HepG2 (cell line): ENCODE measurements around the gene HES2. TPM values are rescaled to one million over a fixed set of nuclear protein-coding genes. Genes with fewer than 3 reads are reported as not detected.
A peak's percentile ranks its signal among the peaks of the same experiment; 100 is the strongest.

Source experiments
- AGO1 ChIP-seq: fragments of 200-400 bp; formaldehyde crosslinking; IDR thresholded peaks from 2 replicates; pipeline ENCODE4 v1.6.1; 2017; ENCODE audit warnings: mild to moderate bottlenecking, low read depth, low read length, moderate library complexity; ENCODE audit not compliant: poor library complexity, severe bottlenecking
- ARHGAP35 ChIP-seq: sonication (generic); formaldehyde crosslinking; IDR thresholded peaks from 2 replicates; pipeline ENCODE4 v1.9.0; 2022; ENCODE audit warnings: mild to moderate bottlenecking, inconsistent platforms, moderate library complexity, missing genetic modification reagents, borderline replicate concordance
- ETS1 ChIP-seq: sonication (generic); formaldehyde crosslinking; IDR thresholded peaks from 2 replicates; pipeline ENCODE4 v1.4.0; 2020; ENCODE audit warnings: missing genetic modification reagents
- FOXP4 ChIP-seq: sonication (generic); formaldehyde crosslinking; IDR thresholded peaks from 2 replicates; pipeline ENCODE4 v1.4.0; 2020; ENCODE audit warnings: missing genetic modification reagents
- HIC2 ChIP-seq: sonication (generic); formaldehyde crosslinking; IDR thresholded peaks from 2 replicates; pipeline ENCODE4 v1.9.0; 2022; ENCODE audit warnings: low read depth, missing genetic modification reagents
- KLF6 ChIP-seq: IDR thresholded peaks from 2 replicates; pipeline ENCODE4 v1.8.0; 2016; ENCODE audit warnings: missing biosample characterization, missing genetic modification reagents
- NR0B2 ChIP-seq: sonication (generic); formaldehyde crosslinking; IDR thresholded peaks from 2 replicates; pipeline ENCODE4 v1.4.0; 2020; ENCODE audit warnings: mild to moderate bottlenecking, missing genetic modification reagents
- RBFOX2 ChIP-seq: fragments of 200-400 bp; formaldehyde crosslinking; IDR thresholded peaks from 2 replicates; pipeline ENCODE4 v1.6.1; 2017; ENCODE audit warnings: low read depth, mild to moderate bottlenecking, low read length
- TEAD3 ChIP-seq: optimal IDR thresholded peaks from 2 replicates; pipeline ENCODE3; 2016; ENCODE audit warnings: borderline replicate concordance
- TIGD3 ChIP-seq: sonication (generic); formaldehyde crosslinking; IDR thresholded peaks from 2 replicates; pipeline ENCODE4 v1.5.1; 2020; ENCODE audit warnings: mild to moderate bottlenecking, missing genetic modification reagents, borderline replicate concordance
- ZFY ChIP-seq: sonication (generic); formaldehyde crosslinking; IDR thresholded peaks from 2 replicates; pipeline ENCODE4 v1.4.0; 2020; ENCODE audit warnings: missing genetic modification reagents
- ZFYVE20 ChIP-seq: sonication (generic); formaldehyde crosslinking; IDR thresholded peaks from 2 replicates; pipeline ENCODE4 v1.8.0; 2023; ENCODE audit warnings: low read depth, mild to moderate bottlenecking, moderate library complexity, missing genetic modification reagents, borderline replicate concordance
- ZNF20 ChIP-seq: sonication (generic); formaldehyde crosslinking; IDR thresholded peaks from 2 replicates; pipeline ENCODE4 v1.4.0; 2020; ENCODE audit warnings: mild to moderate bottlenecking, moderate library complexity, missing genetic modification reagents
- ZNF260 ChIP-seq: sonication (generic); formaldehyde crosslinking; IDR thresholded peaks from 2 replicates; pipeline ENCODE4 v1.4.0; 2020; ENCODE audit warnings: missing genetic modification reagents, low read depth, mild to moderate bottlenecking, borderline replicate concordance
- ZNF326 ChIP-seq: sonication (generic); formaldehyde crosslinking; IDR thresholded peaks from 2 replicates; pipeline ENCODE4 v1.4.0; 2020; ENCODE audit warnings: missing genetic modification reagents, borderline replicate concordance
- ZNF333 ChIP-seq: sonication (generic); formaldehyde crosslinking; IDR thresholded peaks from 2 replicates; pipeline ENCODE4 v1.4.0; 2020; ENCODE audit warnings: mild to moderate bottlenecking, missing genetic modification reagents, borderline replicate concordance
- ZNF354B ChIP-seq: sonication (generic); formaldehyde crosslinking; IDR thresholded peaks from 2 replicates; pipeline ENCODE4 v1.8.0; 2022; ENCODE audit warnings: mild to moderate bottlenecking, missing genetic modification reagents
- ZNF451 ChIP-seq: sonication (generic); formaldehyde crosslinking; IDR thresholded peaks from 2 replicates; pipeline ENCODE4 v1.5.0; 2020; ENCODE audit warnings: mild to moderate bottlenecking, missing genetic modification reagents
- ZNF614 ChIP-seq: IDR thresholded peaks from 2 replicates; pipeline ENCODE4 v1.6.1; 2018; ENCODE audit warnings: missing biosample characterization, missing genetic modification reagents, inconsistent platforms, borderline replicate concordance
- ZNF713 ChIP-seq: sonication (generic); formaldehyde crosslinking; IDR thresholded peaks from 2 replicates; pipeline ENCODE4 v1.4.0; 2020; ENCODE audit warnings: mild to moderate bottlenecking, missing genetic modification reagents
- ZNF772 ChIP-seq: sonication (generic); formaldehyde crosslinking; IDR thresholded peaks from 2 replicates; pipeline ENCODE4 v1.5.0; 2020; ENCODE audit warnings: mild to moderate bottlenecking, missing genetic modification reagents
- polyA plus RNA-seq, 8 experiments: library from polyadenylated mRNA; depleted of rRNA in 3 of 8; stranded (reverse) in 7 of 8; unstranded in 1 of 8; fragments of >200 nt; fragmentation: Illumina TruSeq in 4 of 8; extraction: Trizol in 4 of 8; gene quantifications; 2 replicates each; pipeline versions ENCODE4 v1.2.1 to v1.2.3, GENCODE V29; 2011 to 2016; ENCODE audit warnings: low read depth in 4 of 8, missing spikeins in 1 of 8, mixed read lengths in 1 of 8; ENCODE audit not compliant: insufficient read depth in 1 of 8
- total RNA-seq, 5 experiments: library from RNA; depleted of rRNA; stranded (reverse); fragments of >200 nt; fragmentation: Illumina TruSeq; extraction: Trizol; gene quantifications; 2 replicates each; pipeline ENCODE4 v1.2.3, GENCODE V29; 2016; ENCODE audit warnings: low read depth in 1 of 5

HES2 gene
- total and polyA plus RNA-seq, 2 of the 13 experiments (the other 11 are each of a cell fraction or from before 2014, with no cell fraction given) = 0.11 to 0.17 TPM

- peak; percentile 91 for TF ChIP-seq HIC2
- peak; percentile 82 for TF ChIP-seq FOXP4 (CRISPR knock-in tag)
- TF ChIP-seq ZNF20 (CRISPR knock-in tag) = peak; percentile 84; the same call in 1 of the 2 replicates
- no peak for TF ChIP-seq ETS1
- peak; percentile 38; the same call in 1 of the 2 replicates for TF ChIP-seq ARHGAP35 (CRISPR knock-in tag)
- peak; percentile 89 for TF ChIP-seq RBFOX2
- TF ChIP-seq ZNF614 (CRISPR knock-in tag) = 0 out of 2 replicates have a peak, but pooled peaks have one; percentile 36
- TF ChIP-seq KLF6 (CRISPR knock-in tag) = peak; percentile 20; the same call in 1 of the 2 replicates
- TF ChIP-seq ZNF354B (CRISPR knock-in tag) = peak; percentile 92; the same call in 1 of the 2 replicates
- TF ChIP-seq ZFY (CRISPR knock-in tag) = peak; percentile 76
- peak; percentile 82; the same call in 1 of the 2 replicates for TF ChIP-seq ZNF333 (CRISPR knock-in tag)
- TF ChIP-seq ZNF772 = peak; percentile 73; the same call in 1 of the 2 replicates
- no peak; the same call in none of the 2 replicates for TF ChIP-seq TIGD3 (CRISPR knock-in tag)
- TF ChIP-seq ZNF326 (CRISPR knock-in tag) = peak; percentile 39; the same call in 1 of the 2 replicates
- TF ChIP-seq TEAD3 = peak; percentile 56
- TF ChIP-seq ZNF713 (CRISPR knock-in tag) = 0 out of 2 replicates have a peak, but pooled peaks have one; percentile 83
- TF ChIP-seq ZNF451 (CRISPR knock-in tag) = peak; percentile 76; the same call in 1 of the 2 replicates
- no peak for TF ChIP-seq ZFYVE20 (CRISPR knock-in tag)
- TF ChIP-seq ZNF260 = no peak
- no peak for TF ChIP-seq AGO1
- peak; percentile 16; the same call in 1 of the 2 replicates for TF ChIP-seq NR0B2
Measured at GRCh38 chr1:6447016-6447817, 27.5 kb upstream of the HES2 start (continued).
